NCI-H748 (cell line): ENCODE data around the gene SP7.
"Not testable (repeated sequence)": the region's sequence is repeated elsewhere in the genome, so short reads cannot be mapped to it uniquely, and the experiment has no call there.

Experiments
- DNase-seq: peaks from one replicate; lab custom pipeline; 2025; ENCODE audit not compliant: unreplicated experiment; lab: John Stamatoyannopoulos, UW

The SP7 gene

DNA sequence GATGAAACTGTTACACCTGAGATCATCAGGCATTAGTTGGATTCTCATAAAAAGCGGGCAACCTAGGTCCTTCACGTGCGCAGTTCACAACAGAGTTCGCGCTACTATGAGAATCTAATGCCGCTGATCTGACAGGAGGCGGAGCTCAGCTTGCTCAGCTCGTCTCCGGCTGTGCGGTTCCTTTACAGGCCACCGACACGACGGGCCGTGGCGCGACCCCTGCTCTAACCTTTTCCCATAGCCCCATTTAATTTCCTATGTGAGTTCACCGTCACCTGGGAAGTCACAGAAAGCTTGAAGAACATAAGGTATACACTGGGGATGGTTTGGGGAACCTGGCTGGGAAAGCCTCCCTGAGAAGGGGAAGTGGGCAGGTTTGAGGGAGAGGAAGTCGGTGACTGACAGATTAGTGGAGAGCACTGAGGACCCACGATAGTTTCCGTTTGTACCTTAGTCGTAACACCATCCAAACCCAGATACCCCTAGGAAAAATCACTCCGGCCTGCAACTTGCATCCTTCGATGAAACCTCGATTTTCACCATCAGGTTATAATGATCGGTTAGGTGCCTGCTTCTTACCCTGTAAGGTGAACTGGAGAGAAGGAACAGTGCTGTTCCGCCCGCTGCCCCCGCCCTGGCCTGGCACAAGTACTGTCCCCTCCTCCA lies 11.9 kb downstream of the SP7 start:
- no peak for DNase-seq

- DNase-seq, result no peak
These were observed 15.6 kb downstream of the SP7 start for GRCh38 chr12:53320352-53321195.

DNA sequence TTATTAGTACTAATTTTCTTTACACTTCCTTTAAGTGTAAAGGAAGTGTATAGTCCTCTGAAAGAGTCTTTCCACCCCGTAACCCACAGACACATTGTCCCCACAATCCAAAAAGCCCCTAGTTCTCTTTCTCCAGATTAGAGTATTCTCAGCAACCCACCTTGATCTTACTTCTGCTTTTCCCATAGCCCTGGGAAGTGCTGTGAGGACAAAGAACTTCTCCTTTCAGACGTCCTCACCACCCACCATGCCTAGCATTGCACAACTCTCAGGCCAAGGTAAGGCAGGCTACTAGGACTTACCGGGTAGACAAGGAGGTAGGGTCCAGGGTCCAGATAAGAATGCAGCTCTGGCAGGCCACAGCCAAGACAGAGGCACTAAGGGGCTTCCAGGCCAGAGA lies 22.2 kb downstream of the SP7 start:
- DNase-seq, result no peak

DNA sequence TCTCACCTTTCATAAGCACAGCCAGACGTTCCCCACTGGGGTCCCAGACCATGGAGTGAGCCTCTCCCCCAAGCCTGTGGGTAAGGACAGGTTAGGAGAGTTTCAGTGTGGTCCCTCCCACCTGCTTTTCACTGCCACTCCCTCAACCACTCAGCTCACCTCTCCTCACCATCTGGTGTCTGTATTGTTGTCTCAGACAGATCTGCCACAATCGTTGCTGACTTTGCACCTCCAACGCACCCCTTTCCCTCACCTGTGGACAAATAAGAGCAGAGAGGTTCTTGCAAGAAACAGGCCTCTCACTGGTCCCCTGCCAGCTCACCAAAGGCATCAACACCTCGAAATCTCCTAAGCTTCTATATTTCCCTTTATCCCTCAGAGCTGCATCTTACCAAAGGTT lies 27.9 kb downstream of the SP7 start:
- DNase-seq, result no peak

DNA sequence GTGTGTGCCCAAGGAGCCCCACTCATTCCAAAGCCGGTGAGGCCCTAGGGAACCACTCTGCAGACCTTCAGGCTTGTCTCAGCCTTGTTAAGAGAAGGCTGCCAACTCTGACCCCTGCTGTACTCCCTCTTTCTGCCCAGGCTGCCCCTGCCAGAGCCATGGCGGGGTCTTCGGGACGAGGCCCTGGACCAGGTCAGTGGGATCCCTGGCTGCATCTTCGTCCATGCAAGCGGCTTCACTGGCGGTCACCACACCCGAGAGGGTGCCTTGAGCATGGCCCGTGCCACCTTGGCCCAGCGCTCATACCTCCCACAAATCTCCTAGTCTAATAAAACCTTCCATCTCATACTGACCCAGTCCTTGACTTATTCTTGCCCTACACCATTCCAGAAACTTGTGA lies 29.3 kb downstream of the SP7 start:
- no peak for DNase-seq

GRCh38 chr12:53302903-53303302 lies 33.3 kb downstream of the SP7 start:
- DNase-seq, result no peak

DNA sequence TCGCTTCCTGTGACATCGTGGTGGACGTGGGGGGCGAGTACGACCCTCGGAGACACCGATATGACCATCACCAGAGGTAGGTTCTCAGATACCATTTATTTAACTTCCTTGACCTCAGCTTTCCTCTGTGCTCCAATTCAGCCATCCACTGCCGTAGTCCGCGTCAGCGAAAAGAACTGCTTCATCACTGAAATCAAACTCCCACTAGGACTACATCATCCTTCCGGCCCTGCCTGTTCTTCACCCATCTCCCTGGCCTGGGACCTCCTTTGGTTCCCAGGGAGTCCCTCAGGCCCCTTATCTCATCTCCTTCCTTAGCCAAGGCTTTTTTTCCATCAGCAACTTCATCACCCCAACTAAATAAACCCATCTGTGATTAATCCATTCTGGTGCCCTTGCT lies 36.0 kb downstream of the SP7 start:
- DNase-seq, result no peak

GRCh38 chr12:53299454-53300180 lies 36.5 kb downstream of the SP7 start, which contains the start of gene MYG1:
Gene MYG1, plus strand, starts transcription at chr12:53299695. Its CDS starts 43 bp downstream, at chr12:53299738.
- DNase-seq, result peak; percentile 94

DNA sequence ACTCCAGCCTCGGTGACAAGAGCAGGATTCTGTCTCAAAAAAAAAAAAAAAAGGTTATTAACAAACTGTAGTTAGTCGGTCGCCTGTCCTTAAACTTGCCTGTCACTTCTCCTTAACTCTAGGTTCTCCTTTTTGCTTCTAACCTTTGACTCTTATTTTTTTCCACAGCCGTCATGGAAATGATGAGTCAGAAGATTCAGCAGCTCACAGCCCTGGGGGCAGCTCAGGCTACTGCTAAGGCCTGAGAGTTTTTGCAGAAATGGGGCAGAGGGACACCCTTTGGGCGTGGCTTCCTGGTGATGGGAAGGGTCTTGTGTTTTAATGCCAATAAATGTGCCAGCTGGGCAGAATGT lies 37.1 kb downstream of the SP7 start:
- DNase-seq, result no peak

GRCh38 chr12:53298164-53298563 lies 38.0 kb downstream of the SP7 start:
- no peak for DNase-seq

DNA sequence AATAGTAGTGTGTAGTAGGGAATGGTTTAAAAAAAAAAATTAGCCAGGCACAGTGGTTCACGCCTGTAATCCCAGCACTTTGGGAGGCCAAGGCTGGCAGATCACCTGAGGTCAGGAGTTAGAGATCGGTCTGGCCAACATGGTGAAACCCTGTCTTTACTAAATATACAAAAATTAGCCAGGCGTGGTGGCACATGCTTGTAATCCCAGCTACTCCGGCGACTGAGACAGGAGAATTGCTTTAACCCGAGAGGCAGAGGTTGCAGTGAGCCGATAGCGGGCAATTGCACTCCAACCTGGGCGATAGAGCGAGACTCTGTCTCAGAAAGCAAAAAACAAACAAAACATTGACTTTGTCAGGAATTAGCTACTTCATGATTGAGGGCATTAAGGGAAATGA lies 39.0 kb downstream of the SP7 start:
- not testable (repeated sequence) for DNase-seq

DNA sequence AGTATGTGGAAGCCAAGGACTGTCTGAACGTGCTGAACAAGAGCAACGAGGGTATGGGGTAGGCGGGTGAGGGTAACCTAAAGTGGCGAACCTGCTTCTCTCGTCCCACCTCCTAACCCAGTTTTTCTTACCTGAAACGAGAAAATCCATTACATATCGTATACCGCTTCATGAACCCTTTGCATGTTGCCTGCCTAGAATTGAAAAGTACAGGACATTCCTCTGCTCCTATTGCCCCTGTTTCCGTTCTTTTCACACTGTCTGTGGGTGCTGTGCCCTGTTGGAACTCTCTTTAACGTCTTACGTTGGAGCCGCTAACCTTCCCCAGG lies 40.3 kb downstream of the SP7 start:
- no peak for DNase-seq

DNA sequence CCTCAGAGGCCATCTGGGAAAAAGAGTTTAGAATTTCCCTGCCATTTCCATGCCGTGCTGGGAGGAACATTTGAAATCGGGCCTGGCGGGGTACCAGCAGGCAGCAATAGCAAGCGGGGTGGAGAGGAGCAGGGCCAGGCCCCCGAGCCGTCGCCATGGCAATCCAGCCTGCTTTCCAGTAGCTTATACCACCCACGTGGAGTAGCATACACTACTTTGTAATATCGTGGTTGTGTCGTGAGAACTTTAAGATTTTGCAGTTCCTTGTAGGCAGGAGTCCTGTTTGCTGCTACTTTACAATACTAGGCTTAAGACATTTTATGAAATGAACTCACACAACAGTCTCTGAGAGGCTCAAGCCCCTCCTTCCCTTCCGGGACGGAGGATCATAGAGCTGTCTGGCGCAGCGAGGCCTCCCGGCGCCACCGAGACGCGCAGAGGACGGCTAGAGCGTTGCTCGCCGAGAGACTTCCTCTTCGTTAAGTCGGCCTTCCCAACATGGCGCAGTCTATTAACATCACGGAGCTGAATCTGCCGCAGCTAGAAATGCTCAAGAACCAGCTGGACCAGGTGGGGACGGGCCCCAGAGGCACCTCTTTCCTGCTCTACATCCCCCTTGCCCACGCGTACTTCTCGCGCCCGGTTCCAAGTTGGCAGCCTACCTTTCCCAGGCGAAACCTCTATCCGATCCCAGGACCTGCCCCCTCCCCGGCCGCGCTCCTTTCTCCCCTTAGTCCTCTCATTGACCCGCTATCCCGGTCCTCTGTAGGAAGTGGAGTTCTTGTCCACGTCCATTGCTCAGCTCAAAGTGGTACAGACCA lies 40.9 kb downstream of the SP7 start, which contains the start of gene PFDN5:
PFDN5 (plus strand) TSS at position 473 of the 821 bp plus-strand sequence; CDS start at position 499, 26 bp downstream.
- DNase-seq, result peak; percentile 88

GRCh38 chr12:53292426-53292825 lies 43.7 kb downstream of the SP7 start:
- DNase-seq, result no peak

GRCh38 chr12:53290661-53291060 lies 45.5 kb downstream of the SP7 start:
- DNase-seq, result no peak

DNA sequence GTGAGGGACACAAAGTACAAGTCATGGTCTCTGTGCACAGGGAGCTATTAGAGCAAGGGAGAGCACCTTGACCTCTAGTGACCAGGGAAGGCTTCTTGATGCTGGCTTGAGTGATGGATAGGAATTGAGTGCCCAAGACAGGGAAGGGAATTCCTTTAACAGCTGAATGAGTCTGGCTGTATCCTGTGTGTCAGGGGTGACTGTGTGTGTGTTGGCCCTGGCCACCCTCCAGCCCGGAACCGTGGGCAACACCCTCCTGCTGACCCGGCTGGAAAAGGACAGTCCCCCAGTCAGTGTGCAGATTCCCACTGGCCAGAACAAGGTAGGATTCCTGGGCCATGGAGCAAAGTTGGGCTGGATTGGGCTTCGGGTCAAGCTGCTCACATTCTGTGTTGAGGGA lies 46.3 kb downstream of the SP7 start:
- DNase-seq, result no peak

- no peak for DNase-seq
These were observed 47.8 kb downstream of the SP7 start for GRCh38 chr12:53288322-53288721.

GRCh38 chr12:53287741-53288216 lies 48.4 kb downstream of the SP7 start:
- peak; percentile 29 for DNase-seq

- no peak for DNase-seq
These were observed 49.7 kb downstream of the SP7 start for GRCh38 chr12:53286448-53286847.

DNA sequence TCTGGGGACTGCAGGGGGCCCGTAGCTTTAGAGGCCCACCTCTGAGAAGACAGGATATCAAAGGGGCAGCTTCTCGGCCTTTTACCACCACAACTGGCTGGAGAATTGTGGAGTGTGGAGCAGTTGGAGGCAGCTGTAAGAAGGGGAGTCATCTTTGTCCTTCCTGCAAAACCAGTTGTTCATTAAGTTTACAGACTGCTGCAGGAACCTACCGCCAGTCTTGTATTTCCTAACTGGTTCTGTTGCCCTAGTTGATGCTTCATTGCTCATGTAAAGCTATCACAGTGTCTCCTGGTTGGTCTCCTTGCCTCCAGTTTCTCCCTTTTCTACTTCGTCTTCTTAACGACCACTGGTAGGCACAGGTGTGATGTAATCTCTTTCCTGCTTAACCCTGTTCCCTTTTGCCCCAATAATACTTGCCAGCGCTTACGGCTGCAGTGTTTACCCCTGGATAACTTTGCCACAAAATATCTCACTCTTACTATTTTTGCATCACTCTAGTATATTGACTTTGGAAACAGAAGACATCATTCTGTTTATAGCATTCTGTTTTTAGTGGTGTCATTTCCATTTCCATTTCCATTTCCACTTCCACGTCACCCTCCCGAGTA lies 56.2 kb downstream of the SP7 start:
- DNase-seq, result no peak
